HG03095 (cell line): ENCODE measurements around the gene DGUOK.
"Not testable (repeated sequence)": the region's sequence is repeated elsewhere in the genome, so short reads cannot be mapped to it uniquely, and the experiment has no call there.

Experiments
- ATAC-seq: cut with Tn5 transposase; IDR thresholded peaks from one replicate; pipeline ENCODE4 v1.9.1; 2021; ENCODE audit warnings: moderate library complexity; ENCODE audit not compliant: unreplicated experiment

DGUOK gene

GRCh38 chr2:73926493-73927327 lies at the start of gene DGUOK:
Gene DGUOK (plus strand): TSS chr2:73926880. CDS start chr2:73926911, 31 bp downstream.
- ATAC-seq, result peak; percentile 98

GRCh38 chr2:73877071-73877802 lies 49.4 kb upstream of the DGUOK start:
- ATAC-seq, result no peak

- ATAC-seq, result not testable (repeated sequence)
These were observed 48.7 kb upstream of the DGUOK start for GRCh38 chr2:73877984-73878383.

GRCh38 chr2:73885406-73885805 lies 41.3 kb upstream of the DGUOK start:
- ATAC-seq, result no peak

GRCh38 chr2:73886357-73886756 lies 40.3 kb upstream of the DGUOK start:
- no peak for ATAC-seq

- not testable (repeated sequence) for ATAC-seq
These were observed 38.9 kb upstream of the DGUOK start for GRCh38 chr2:73887596-73888353.

- ATAC-seq, result no peak
These were observed 38.3 kb upstream of the DGUOK start for GRCh38 chr2:73888388-73888787.

- ATAC-seq, result no peak
These were observed 37.5 kb upstream of the DGUOK start for GRCh38 chr2:73889206-73889605.

GRCh38 chr2:73890301-73891092 lies 36.2 kb upstream of the DGUOK start:
- no peak for ATAC-seq

GRCh38 chr2:73891276-73891901 lies 35.3 kb upstream of the DGUOK start:
- ATAC-seq, result no peak

- ATAC-seq, result no peak
These were observed 33.9 kb upstream of the DGUOK start, which contains the start of gene ACTG2 for GRCh38 chr2:73892631-73893329. Gene ACTG2 (plus strand): TSS chr2:73893008. CDS start chr2:73901312, 8,304 bp downstream.

- ATAC-seq, result no peak
These were observed 32.8 kb upstream of the DGUOK start for GRCh38 chr2:73893764-73894474.

- no peak for ATAC-seq
These were observed 32.2 kb upstream of the DGUOK start for GRCh38 chr2:73894475-73894850.

- ATAC-seq, result no peak
These were observed 31.8 kb upstream of the DGUOK start for GRCh38 chr2:73894877-73895276.

GRCh38 chr2:73895473-73895872 lies 31.2 kb upstream of the DGUOK start:
- no peak for ATAC-seq

- ATAC-seq, result no peak
These were observed 30.1 kb upstream of the DGUOK start for GRCh38 chr2:73896362-73897239.

GRCh38 chr2:73897240-73897583 lies 29.5 kb upstream of the DGUOK start:
- ATAC-seq, result no peak

- no peak for ATAC-seq
These were observed 28.7 kb upstream of the DGUOK start for GRCh38 chr2:73897934-73898333.
